IPS-NIHi7 (cell line): ENCODE measurements around the gene C16orf92.

Source experiments
- DNase-seq: peaks from one replicate; pipeline ENCODE4 v3.0.0; 2012; ENCODE audit warnings: mixed read lengths; ENCODE audit errors: extremely low spot score

Gene C16orf92

DNA sequence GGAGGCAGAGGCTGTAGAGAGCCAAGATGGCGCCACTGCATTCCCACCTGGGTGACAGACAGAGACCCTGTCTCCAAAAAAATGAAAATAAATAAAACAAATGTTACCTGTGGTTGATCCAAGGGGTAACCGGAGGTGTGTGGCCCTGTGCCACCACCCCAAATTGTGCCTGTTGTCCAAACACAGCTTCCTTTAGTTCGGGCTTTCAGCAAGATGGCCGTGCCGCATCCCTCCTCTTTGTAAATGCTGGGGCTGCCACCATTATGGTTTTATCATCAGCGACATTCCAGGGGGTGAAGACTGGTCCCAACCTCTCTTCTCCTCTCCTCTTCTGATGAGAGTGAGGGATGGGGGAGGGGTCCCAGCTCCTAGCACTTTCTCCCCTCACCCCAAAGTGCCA is at the start of gene C16orf92:
Gene C16orf92 (plus strand): TSS at position 312 of the 400 bp plus-strand sequence. CDS start 143 bp downstream, outside the sequence.
- no peak for DNase-seq

DNA sequence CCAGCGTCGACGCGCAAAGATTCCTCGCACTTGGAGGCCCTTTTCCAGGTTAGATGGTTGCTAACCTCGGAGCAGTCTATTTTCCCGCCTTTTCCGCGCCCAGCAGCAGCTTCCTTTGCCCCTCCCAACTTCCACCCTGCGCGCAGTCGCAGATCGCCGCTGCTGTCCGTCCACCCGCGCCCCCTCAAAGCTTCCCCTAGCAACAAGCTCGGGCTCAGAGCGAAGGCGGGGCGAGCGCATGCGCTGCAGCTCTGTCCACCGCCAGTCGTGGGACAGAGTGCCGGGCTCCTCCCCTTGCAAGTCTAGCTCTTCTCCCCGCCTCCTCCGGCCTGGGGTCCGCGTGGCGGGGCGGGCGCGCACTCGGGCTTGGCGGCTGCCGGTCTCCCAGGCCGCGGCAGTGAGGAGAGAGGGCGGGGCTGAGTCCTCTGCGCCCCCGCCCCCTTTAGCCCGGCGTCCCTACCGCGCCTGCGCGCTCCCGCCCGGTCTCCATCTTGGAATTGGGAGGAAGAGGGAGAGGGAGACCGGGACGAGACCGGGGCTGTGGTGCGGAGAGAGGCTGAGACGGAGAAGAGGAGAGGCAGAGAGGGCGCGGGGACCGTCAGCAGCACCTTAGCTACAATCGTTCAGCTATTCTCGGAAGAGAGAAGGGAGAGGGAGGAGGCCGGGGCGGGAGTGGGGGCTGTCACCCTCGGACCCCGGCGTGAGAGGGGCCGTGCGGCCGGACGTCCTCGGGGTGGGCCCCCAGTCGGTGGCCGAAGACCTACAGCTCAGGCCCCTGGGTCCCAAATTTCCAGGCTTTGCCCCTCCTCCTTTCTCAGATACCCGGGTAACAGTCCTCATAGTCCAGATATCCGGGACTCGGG is 49.4 kb upstream of the C16orf92 start, which contains the start of gene TAOK2:
Gene TAOK2 (plus strand): TSS at position 485 of the 863 bp plus-strand sequence. CDS start 3,905 bp downstream, outside the sequence.
- DNase-seq: peak; percentile 100

- peak; percentile 58 for DNase-seq
Measured at GRCh38 chr16:29974291-29975133, 48.5 kb upstream of the C16orf92 start.

DNA sequence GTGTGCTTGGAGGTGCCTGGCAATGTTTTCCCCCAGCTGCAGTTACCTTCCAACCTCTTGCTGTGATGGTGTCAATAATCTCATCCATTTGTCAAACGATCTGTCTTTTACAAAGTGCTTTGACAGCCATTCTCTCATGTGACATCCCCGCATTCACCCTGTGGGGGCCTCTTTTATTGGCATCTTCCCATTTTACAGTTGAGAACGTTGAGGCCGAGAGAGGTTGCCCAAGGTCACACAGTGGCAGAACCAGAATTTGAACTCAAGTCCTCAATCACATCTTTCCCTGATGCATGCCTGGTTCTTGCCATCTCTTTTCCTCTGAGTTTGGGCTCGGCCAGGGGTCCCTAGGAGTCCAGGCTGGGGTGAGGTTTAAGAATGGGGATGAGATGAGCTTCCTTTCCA is 47.9 kb upstream of the C16orf92 start:
- no peak for DNase-seq

DNA sequence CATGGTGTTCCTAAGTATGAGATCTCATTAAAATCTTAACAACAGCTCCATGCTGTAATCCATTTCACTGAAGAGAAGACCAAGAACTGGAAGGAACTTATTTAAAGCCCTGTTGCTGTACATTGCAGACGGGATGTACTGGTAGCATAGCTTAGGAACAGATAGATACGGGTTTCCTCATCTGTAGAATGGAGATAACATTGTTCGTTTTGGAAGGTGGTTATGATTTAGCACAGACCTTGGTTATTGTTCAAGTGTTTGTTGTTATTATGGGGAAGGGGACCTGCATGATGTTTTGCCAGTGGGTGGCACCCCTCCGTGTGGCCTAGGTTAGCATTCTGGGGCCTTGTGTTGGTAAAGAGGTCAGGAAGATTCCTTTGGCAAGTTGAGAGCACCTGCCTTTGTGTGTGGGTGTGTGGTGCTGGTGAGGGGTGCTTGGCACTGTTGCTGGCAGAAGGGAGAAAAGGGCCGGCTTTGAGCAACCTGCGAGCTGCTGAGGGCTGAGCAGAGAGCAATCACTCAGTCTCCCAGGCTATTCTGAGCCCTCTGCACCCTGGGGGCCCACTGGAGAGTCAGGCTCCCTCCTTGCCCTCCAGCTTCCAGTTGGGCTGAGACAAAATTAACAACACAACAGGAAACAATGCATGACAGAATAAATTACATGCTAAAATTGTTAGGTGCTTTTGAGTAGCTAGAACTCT is 47.0 kb upstream of the C16orf92 start:
- DNase-seq: no peak

GRCh38 chr16:29977063-29977825 is 45.8 kb upstream of the C16orf92 start:
- no peak for DNase-seq

DNA sequence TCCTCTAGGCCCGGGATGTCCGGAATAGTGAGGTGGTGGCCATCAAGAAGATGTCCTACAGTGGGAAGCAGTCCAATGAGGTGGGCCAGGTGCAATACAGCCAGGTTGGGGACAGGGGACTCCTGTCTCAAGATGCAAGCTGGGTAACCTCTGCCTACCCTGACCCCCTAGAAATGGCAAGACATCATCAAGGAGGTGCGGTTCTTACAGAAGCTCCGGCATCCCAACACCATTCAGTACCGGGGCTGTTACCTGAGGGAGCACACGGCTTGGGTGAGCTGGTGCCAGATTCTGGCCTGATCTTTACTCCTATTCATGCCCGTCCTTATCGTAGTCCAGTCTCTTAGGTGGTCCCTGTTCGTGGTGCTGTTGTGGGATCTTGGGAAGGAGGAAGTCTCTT is 44.9 kb upstream of the C16orf92 start:
- DNase-seq: no peak

- DNase-seq: no peak
Measured at GRCh38 chr16:29978564-29979270, 44.3 kb upstream of the C16orf92 start.

DNA sequence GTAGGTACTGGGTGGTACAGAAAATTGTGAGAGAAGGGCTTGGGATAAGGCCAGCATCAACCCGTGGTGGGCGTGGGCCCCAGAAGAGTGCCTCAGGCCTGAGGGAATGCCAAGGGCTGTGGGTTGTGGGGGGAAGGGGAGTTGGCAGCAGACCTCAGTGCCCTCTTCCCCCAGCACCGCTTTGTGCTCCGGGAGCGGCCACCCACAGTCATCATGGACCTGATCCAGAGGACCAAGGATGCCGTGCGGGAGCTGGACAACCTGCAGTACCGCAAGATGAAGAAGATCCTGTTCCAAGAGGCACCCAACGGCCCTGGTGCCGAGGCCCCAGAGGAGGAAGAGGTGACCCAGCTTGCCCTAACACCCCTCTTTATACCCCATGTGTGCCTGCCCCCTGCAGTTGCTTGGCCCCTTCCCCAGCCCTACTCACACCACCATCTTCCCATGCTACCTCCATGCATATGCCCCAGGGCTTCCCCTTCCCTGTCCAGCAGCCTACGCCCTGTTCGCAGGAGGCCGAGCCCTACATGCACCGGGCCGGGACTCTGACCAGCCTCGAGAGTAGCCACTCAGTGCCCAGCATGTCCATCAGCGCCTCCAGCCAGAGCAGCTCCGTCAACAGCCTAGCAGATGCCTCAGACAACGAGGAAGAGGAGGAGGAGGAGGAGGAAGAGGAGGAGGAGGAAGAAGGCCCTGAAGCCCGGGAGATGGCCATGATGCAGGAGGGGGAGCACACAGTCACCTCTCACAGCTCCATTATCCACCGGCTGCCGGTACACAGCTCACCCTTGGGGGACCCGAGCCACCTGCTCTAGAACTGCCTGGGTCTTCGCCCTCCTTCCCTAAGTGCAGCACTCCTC is 40.2 kb upstream of the C16orf92 start:
- no peak for DNase-seq

- DNase-seq: no peak
Measured at GRCh38 chr16:29983420-29984136, 39.4 kb upstream of the C16orf92 start.

- DNase-seq: no peak
Measured at GRCh38 chr16:29984137-29984763, 38.7 kb upstream of the C16orf92 start.

DNA sequence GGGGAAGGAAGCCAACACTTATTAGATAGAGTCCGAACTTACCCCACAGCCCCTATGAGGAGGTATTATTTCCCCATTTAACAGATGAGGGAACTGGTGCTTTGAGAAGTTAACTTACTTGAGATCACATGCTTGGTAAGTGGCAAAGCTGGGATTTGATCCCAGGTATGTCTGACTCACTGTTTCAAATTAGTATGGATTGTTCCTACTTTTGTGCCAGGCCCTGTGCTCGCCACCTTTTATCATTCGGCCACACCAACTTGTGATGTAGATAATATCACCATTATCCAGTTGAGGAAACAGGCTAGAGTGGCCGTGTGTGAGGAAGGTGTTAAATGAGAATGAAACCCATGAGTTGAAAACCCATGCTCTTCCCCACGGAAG is 38.2 kb upstream of the C16orf92 start:
- DNase-seq: no peak

DNA sequence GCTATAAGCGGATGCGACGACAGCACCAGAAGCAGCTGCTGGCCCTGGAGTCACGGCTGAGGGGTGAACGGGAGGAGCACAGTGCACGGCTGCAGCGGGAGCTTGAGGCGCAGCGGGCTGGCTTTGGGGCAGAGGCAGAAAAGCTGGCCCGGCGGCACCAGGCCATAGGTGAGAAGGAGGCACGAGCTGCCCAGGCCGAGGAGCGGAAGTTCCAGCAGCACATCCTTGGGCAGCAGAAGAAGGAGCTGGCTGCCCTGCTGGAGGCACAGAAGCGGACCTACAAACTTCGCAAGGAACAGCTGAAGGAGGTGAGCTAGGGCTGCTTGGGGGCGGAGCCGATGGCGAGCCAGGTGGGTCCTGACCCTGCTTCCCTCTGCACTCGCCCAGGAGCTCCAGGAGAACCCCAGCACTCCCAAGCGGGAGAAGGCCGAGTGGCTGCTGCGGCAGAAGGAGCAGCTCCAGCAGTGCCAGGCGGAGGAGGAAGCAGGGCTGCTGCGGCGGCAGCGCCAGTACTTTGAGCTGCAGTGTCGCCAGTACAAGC is 37.7 kb upstream of the C16orf92 start:
- no peak for DNase-seq

DNA sequence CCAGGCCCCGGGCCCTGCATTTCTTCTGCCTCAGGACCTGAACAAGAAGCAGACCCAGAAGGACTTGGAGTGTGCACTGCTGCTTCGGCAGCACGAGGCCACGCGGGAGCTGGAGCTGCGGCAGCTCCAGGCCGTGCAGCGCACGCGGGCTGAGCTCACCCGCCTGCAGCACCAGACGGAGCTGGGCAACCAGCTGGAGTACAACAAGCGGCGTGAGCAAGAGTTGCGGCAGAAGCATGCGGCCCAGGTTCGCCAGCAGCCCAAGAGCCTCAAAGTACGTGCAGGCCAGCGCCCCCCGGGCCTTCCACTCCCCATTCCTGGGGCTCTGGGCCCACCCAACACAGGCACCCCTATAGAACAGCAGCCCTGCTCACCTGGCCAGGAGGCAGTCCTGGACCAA is 36.8 kb upstream of the C16orf92 start:
- DNase-seq: no peak

GRCh38 chr16:29986931-29987330 is 36.1 kb upstream of the C16orf92 start:
- no peak for DNase-seq

DNA sequence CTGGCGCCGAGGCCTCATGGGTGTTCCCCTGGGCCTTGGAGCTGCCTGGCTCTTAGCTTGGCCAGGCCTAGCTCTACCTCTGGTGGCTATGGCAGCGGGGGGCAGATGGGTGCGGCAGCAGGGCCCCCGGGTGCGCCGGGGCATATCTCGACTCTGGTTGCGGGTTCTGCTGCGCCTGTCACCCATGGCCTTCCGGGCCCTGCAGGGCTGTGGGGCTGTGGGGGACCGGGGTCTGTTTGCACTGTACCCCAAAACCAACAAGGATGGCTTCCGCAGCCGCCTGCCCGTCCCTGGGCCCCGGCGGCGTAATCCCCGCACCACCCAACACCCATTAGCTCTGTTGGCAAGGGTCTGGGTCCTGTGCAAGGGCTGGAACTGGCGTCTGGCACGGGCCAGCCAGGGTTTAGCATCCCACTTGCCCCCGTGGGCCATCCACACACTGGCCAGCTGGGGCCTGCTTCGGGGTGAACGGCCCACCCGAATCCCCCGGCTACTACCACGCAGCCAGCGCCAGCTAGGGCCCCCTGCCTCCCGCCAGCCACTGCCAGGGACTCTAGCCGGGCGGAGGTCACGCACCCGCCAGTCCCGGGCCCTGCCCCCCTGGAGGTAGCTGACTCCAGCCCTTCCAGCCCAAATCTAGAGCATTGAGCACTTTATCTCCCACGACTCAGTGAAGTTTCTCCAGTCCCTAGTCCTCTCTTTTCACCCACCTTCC is 35.5 kb upstream of the C16orf92 start:
- DNase-seq: no peak

GRCh38 chr16:29988346-29989075 is 34.5 kb upstream of the C16orf92 start:
- no peak for DNase-seq
